PC-3 (cell line): ENCODE data around the gene HUNK.

ENCODE experiments used
- EZH2 ChIP-seq: fragments of 300-600 bp; sonication (generic); IDR thresholded peaks from one replicate; pipeline ENCODE4 v1.6.1; 2017; ENCODE audit warnings: antibody characterized with exemption, mild to moderate bottlenecking, low read length; ENCODE audit not compliant: unreplicated experiment
- TF ChIP-seq, protein P1 (sequence below): fragments of 300-600 bp; sonication (generic); conservative IDR thresholded peaks from 2 replicates; pipeline ENCODE4 v1.5.1; 2017; ENCODE audit warnings: antibody characterized with exemption, low read depth, mild to moderate bottlenecking, low read length

DNA sequence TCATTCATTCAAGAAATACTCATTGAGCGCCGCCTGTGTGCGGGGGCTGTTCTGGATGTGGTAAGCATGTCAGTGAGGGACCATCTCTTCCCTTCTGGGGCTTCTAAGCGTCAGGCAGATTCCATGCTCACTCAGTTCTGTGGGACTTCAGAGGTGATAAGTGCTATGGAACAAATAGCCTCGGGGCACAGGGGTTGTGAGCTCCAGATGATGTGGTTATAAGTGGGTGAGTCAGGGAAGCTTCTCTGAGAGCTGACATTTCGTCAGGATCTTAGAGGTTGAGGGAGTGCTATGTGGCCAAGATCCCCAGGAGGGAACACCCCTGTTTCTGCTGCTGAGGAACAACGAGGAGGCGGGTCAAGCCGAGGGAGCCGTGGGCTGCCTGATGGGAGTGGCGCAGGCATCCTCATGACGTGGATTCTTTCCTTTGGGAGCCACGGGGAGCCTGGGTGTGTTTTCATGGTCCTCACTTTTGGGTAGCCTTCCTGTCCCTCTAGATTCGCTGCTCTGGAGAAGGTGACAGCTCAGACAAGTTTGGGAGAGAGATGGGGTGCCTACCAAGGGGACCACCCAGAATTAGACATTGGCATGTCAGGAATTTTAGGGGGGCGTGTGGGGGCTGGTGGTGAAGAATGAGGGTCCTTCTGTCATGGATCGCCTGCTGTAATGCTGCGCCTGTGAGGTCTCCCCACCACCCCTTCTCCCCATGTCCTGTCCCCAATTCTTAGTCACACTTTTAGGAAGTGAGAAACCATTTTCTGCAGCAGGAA is 38.5 kb downstream of the HUNK start:
- TF ChIP-seq, protein P1, sequence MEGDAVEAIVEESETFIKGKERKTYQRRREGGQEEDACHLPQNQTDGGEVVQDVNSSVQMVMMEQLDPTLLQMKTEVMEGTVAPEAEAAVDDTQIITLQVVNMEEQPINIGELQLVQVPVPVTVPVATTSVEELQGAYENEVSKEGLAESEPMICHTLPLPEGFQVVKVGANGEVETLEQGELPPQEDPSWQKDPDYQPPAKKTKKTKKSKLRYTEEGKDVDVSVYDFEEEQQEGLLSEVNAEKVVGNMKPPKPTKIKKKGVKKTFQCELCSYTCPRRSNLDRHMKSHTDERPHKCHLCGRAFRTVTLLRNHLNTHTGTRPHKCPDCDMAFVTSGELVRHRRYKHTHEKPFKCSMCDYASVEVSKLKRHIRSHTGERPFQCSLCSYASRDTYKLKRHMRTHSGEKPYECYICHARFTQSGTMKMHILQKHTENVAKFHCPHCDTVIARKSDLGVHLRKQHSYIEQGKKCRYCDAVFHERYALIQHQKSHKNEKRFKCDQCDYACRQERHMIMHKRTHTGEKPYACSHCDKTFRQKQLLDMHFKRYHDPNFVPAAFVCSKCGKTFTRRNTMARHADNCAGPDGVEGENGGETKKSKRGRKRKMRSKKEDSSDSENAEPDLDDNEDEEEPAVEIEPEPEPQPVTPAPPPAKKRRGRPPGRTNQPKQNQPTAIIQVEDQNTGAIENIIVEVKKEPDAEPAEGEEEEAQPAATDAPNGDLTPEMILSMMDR: no peak
- no peak for TF ChIP-seq EZH2
